Spleen (tissue), 7 donors: Measurements from ENCODE around the gene PXK.

Source experiments
- POLR2A ChIP-seq, 3 donors: fragments of 450-650 bp; IDR thresholded peaks; one replicate each; pipeline ENCODE4 v1.5.1; 2017; ENCODE audit warnings: antibody characterized with exemption in 3 of 3, mild to moderate bottlenecking in 1 of 3
- POLR2AphosphoS5 ChIP-seq, 3 donors: sonication (generic); formaldehyde crosslinking; IDR thresholded peaks; one replicate each; pipeline ENCODE4 v1.5.1; 2017; ENCODE audit warnings: antibody characterized with exemption in 3 of 3
- TF ChIP-seq, protein P1 (sequence below), 11 experiments: fragments of 200-600 bp in 7 of 11; fragments of 450-650 bp in 4 of 11; sonication (generic) in 4 of 11; IDR thresholded peaks in 8 of 11; conservative IDR thresholded peaks in 3 of 11; 1 replicate in 7 of 11; 2 replicates in 4 of 11; pipeline versions ENCODE4 v1.4.0 to v1.8.0; 2016 to 2021; ENCODE audit warnings: antibody characterized with exemption in 11 of 11, inconsistent platforms in 4 of 11, mild to moderate bottlenecking in 1 of 11
- donor health status: DM: no; HTN: no; CAD: no; lungs with moderate emphysema.
- donor health status: DM: no; HTN: no; CAD: no.
- donor health status: DM: no; HTN: no; CAD: no.

DNA sequence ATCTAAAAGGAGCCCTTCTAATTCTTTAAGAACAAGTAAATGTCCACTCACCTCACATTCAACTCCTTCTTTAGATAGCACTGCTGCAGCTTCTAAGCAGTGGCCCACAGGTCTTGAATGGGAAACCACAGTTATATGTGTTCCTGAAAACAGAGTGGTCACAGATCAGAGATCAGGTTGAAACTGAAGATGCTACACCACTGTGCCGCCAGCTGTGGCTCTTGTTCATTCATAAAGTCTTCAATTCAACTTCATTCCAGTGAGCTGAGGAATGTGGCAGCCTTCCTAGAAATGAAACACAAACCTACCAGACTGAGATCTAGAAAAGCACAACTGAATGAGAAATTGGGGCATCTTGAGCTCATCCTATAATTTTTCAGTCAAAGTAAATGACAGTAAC lies 97.0 kb downstream of the PXK start:
- TF ChIP-seq, protein P1, sequence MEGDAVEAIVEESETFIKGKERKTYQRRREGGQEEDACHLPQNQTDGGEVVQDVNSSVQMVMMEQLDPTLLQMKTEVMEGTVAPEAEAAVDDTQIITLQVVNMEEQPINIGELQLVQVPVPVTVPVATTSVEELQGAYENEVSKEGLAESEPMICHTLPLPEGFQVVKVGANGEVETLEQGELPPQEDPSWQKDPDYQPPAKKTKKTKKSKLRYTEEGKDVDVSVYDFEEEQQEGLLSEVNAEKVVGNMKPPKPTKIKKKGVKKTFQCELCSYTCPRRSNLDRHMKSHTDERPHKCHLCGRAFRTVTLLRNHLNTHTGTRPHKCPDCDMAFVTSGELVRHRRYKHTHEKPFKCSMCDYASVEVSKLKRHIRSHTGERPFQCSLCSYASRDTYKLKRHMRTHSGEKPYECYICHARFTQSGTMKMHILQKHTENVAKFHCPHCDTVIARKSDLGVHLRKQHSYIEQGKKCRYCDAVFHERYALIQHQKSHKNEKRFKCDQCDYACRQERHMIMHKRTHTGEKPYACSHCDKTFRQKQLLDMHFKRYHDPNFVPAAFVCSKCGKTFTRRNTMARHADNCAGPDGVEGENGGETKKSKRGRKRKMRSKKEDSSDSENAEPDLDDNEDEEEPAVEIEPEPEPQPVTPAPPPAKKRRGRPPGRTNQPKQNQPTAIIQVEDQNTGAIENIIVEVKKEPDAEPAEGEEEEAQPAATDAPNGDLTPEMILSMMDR (IDR thresholded peaks at IDR 0.05 in 8 of 11, conservative IDR thresholded peaks at IDR 0.05 in 3 of 11), result no peak
- TF ChIP-seq POLR2AphosphoS5 (IDR thresholded peaks at IDR 0.05) (no peak), POLR2A (IDR thresholded peaks at IDR 0.05) (no peak)
